Neuronal stem cell (in vitro differentiated cells): ENCODE data around the gene CIITA. TPM values are rescaled to one million over a fixed set of nuclear protein-coding genes. Genes with fewer than 3 reads are reported as not detected.

ENCODE experiments used
- DNase-seq: peaks from one replicate; pipeline ENCODE4 v3.0.0-alpha.2; 2013; ENCODE audit warnings: low spot score
- H2AFZ ChIP-seq: one replicate; pipeline ENCODE4 v1.6.1; 2013; ENCODE audit warnings: mild to moderate bottlenecking, low read length, inconsistent platforms
- H2AK5ac ChIP-seq: 2 replicates; pipeline ENCODE4 v1.6.1; 2013; ENCODE audit warnings: low read depth, mild to moderate bottlenecking, inconsistent platforms, low read length, moderate library complexity, mixed read lengths
- H2BK120ac ChIP-seq: 2 replicates; pipeline ENCODE4 v1.6.1; 2013; ENCODE audit warnings: low read depth, mild to moderate bottlenecking, inconsistent platforms, low read length, moderate library complexity, mixed read lengths
- H2BK12ac ChIP-seq: one replicate; pipeline ENCODE4 v1.6.1; 2013; ENCODE audit warnings: low read length, inconsistent platforms
- H2BK15ac ChIP-seq: 2 replicates; pipeline ENCODE4 v1.6.1; 2013; ENCODE audit warnings: mild to moderate bottlenecking, low read length, inconsistent platforms, mixed read lengths
- H2BK5ac ChIP-seq: one replicate; pipeline ENCODE4 v1.6.1; 2013; ENCODE audit warnings: inconsistent platforms, mild to moderate bottlenecking, low read length, moderate library complexity
- H3K14ac ChIP-seq: one replicate; pipeline ENCODE4 v1.6.1; 2013; ENCODE audit warnings: low read length, inconsistent platforms
- H3K18ac ChIP-seq: 2 replicates; pipeline ENCODE4 v1.6.1; 2013; ENCODE audit warnings: low read length, inconsistent platforms
- H3K23ac ChIP-seq: 2 replicates; pipeline ENCODE4 v1.6.1; 2013; ENCODE audit warnings: low read depth, mild to moderate bottlenecking, mixed read lengths, low read length, inconsistent platforms; ENCODE audit not compliant: poor library complexity
- H3K27ac ChIP-seq: replicated peaks from 3 replicates; pipeline ENCODE4 v1.5.1; 2013; ENCODE audit warnings: low read length, inconsistent platforms
- H3K27me3 ChIP-seq, 3 experiments: 2 replicates each; pipeline ENCODE4 v1.6.1; 2013; ENCODE audit warnings: low read length in 3 of 3, mild to moderate bottlenecking in 2 of 3, inconsistent platforms in 1 of 3, low read depth in 1 of 3, mixed read lengths in 1 of 3, moderate library complexity in 1 of 3; ENCODE audit not compliant: control insufficient read depth in 3 of 3, insufficient read depth in 3 of 3
- H3K36me3 ChIP-seq, 2 donors: replicated peaks in 1 of 2; 2 replicates each; pipeline ENCODE4 v1.6.1; 2013; ENCODE audit warnings: low read length in 2 of 2; ENCODE audit not compliant: control insufficient read depth in 2 of 2, insufficient read depth in 2 of 2
- H3K4ac ChIP-seq: 2 replicates; pipeline ENCODE4 v1.6.1; 2013; ENCODE audit warnings: inconsistent platforms, mild to moderate bottlenecking, low read length, moderate library complexity
- H3K4me1 ChIP-seq, 2 donors: 1 replicate in 1 of 2; 2 replicates in 1 of 2; pipeline ENCODE4 v1.6.1; 2013; ENCODE audit warnings: low read length in 2 of 2, low read depth in 1 of 2; ENCODE audit not compliant: control insufficient read depth in 2 of 2, insufficient read depth in 1 of 2
- H3K4me2 ChIP-seq: one replicate; pipeline ENCODE4 v1.6.1; 2013; ENCODE audit warnings: mild to moderate bottlenecking, low read length, inconsistent platforms; ENCODE audit not compliant: insufficient read depth, poor library complexity, severe bottlenecking
- H3K4me3 ChIP-seq, 2 donors: 2 replicates each; pipeline ENCODE4 v1.5.1; 2013; ENCODE audit warnings: low read length in 2 of 2, mild to moderate bottlenecking in 2 of 2, inconsistent platforms in 1 of 2, moderate library complexity in 1 of 2
- H3K79me1 ChIP-seq: one replicate; pipeline ENCODE4 v1.6.1; 2013; ENCODE audit warnings: low read depth, mild to moderate bottlenecking, inconsistent platforms, low read length, moderate library complexity
- H3K9ac ChIP-seq: one replicate; pipeline ENCODE4 v1.6.1; 2013; ENCODE audit warnings: mild to moderate bottlenecking, low read depth, low read length, inconsistent platforms; ENCODE audit not compliant: poor library complexity
- H3K9me3 ChIP-seq, 2 donors: replicated peaks in 1 of 2; 2 replicates each; pipeline versions ENCODE3 to v1.6.1; 2013; ENCODE audit warnings: low read length in 2 of 2, mild to moderate bottlenecking in 2 of 2, inconsistent platforms in 1 of 2, low read depth in 1 of 2, mixed read lengths in 1 of 2, moderate library complexity in 1 of 2; ENCODE audit not compliant: control insufficient read depth in 2 of 2, insufficient read depth in 1 of 2
- H4K8ac ChIP-seq: one replicate; pipeline ENCODE4 v1.6.1; 2013; ENCODE audit warnings: low read depth, mild to moderate bottlenecking, inconsistent platforms, low read length, moderate library complexity
- H4K91ac ChIP-seq: one replicate; pipeline ENCODE4 v1.6.1; 2013; ENCODE audit warnings: low read length, low read depth, mild to moderate bottlenecking, inconsistent platforms; ENCODE audit not compliant: poor library complexity
- WGBS, 2 donors: extraction: QIAGEN DNeasy Blood & Tissue Kit; methylation state at CpG; one replicate each; pipeline ENCODE4 v1.1.7; 2013; ENCODE audit warnings: missing lambda C conversion rate in 2 of 2, mixed read lengths in 1 of 2; ENCODE audit not compliant: insufficient read length in 2 of 2, insufficient replicate concordance in 1 of 2; ENCODE audit errors: extremely low coverage in 2 of 2; 5-methylcytosine and 5-hydroxymethylcytosine counted together
- polyA plus RNA-seq, 2 experiments: library from polyadenylated mRNA; stranded (reverse); fragments of 200-250 nt; gene quantifications; one replicate each; pipeline ENCODE4 v1.2.3, GENCODE V29; 2013

Gene CIITA, protein sequence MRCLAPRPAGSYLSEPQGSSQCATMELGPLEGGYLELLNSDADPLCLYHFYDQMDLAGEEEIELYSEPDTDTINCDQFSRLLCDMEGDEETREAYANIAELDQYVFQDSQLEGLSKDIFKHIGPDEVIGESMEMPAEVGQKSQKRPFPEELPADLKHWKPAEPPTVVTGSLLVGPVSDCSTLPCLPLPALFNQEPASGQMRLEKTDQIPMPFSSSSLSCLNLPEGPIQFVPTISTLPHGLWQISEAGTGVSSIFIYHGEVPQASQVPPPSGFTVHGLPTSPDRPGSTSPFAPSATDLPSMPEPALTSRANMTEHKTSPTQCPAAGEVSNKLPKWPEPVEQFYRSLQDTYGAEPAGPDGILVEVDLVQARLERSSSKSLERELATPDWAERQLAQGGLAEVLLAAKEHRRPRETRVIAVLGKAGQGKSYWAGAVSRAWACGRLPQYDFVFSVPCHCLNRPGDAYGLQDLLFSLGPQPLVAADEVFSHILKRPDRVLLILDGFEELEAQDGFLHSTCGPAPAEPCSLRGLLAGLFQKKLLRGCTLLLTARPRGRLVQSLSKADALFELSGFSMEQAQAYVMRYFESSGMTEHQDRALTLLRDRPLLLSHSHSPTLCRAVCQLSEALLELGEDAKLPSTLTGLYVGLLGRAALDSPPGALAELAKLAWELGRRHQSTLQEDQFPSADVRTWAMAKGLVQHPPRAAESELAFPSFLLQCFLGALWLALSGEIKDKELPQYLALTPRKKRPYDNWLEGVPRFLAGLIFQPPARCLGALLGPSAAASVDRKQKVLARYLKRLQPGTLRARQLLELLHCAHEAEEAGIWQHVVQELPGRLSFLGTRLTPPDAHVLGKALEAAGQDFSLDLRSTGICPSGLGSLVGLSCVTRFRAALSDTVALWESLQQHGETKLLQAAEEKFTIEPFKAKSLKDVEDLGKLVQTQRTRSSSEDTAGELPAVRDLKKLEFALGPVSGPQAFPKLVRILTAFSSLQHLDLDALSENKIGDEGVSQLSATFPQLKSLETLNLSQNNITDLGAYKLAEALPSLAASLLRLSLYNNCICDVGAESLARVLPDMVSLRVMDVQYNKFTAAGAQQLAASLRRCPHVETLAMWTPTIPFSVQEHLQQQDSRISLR
- polyA plus RNA-seq (2013, experiment 1 of 2), result not detected
- not detected for polyA plus RNA-seq (2013, experiment 2 of 2)

DNA sequence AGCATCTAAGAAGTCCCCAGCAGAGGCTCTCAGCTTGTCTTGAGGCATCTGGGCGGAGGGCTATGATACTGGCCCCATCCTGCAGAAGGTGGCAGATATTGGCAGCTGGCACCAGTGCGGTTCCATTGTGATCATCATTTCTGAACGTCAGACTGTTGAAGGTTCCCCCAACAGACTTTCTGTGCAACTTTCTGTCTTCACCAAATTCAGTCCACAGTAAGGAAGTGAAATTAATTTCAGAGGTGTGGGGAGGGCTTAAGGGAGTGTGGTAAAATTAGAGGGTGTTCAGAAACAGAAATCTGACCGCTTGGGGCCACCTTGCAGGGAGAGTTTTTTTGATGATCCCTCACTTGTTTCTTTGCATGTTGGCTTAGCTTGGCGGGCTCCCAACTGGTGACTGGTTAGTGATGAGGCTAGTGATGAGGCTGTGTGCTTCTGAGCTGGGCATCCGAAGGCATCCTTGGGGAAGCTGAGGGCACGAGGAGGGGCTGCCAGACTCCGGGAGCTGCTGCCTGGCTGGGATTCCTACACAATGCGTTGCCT lies at the start of gene CIITA:
CIITA (plus strand) TSS at position 404 of the 543 bp plus-strand sequence; CDS start at position 533, 129 bp downstream.
- no CpG with 5 or more reads among the region's 9 CpGs for WGBS, 2 donors
- no peak within 1 kb of the TSS for H2AK5ac ChIP-seq
- H4K91ac ChIP-seq, result no peak within 1 kb of the TSS
- no peak within 1 kb of the TSS for H2BK120ac ChIP-seq
- H3K4me3 ChIP-seq, result no peak within 1 kb of the TSS
- H3K4me1 ChIP-seq, result no peaks in the 10 kb centered on the region
- H3K9me3 ChIP-seq, result no peaks in the 10 kb centered on the region
- H3K27ac ChIP-seq, result no peak within 1 kb of the TSS
- H3K36me3 ChIP-seq, result no peaks in the 10 kb centered on the region
- no peak within 1 kb of the TSS for H3K4ac ChIP-seq
- no peak within 1 kb of the TSS for H3K23ac ChIP-seq
- H3K18ac ChIP-seq, result no peak within 1 kb of the TSS
- no peak within 1 kb of the TSS for H3K9ac ChIP-seq
- DNase-seq, result no peak
- H2AFZ ChIP-seq, result no peak within 1 kb of the TSS
- peaks cover 0 to 52% (median 27%) of the 10 kb centered on the region in 3 experiments for H3K27me3 ChIP-seq
- H3K79me1 ChIP-seq, result no peaks in the 10 kb centered on the region
- no peak within 1 kb of the TSS for H4K8ac ChIP-seq
- no peak within 1 kb of the TSS for H3K14ac ChIP-seq
- no peak within 1 kb of the TSS for H2BK12ac ChIP-seq
- H2BK15ac ChIP-seq, result no peak within 1 kb of the TSS
- no peak within 1 kb of the TSS for H3K4me2 ChIP-seq
- H2BK5ac ChIP-seq, result no peak within 1 kb of the TSS

DNA sequence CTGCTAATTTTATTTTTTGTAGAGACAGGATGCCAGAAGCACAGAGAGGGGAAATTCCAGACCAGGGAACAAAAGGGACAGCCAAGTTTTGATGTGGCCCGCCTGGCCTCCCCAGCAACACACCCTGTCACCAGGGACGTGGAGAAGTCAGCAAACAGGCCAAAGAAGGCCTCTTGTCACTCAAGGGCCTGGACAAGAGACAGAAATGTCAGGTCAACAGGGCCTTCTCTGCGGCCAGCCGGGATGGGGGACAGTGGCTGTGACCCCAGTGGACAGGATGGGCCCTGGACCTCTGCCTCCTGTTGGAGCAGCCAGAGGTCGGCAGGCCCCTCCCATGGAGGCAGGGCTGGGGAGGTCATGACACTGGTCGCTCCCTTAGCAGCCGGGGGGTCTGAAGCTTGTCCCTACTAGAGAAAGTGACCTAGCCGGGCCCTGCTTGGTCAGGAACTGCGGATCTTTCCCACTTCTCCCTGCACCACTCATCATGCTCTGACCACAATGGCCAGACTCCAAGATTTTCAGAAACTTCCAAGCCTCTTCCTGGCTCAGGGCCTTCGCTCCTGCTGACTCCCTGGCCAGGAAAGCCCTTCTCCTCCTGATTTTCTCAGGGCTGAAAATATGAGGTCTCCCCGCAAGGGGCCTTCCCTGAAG lies 49.2 kb upstream of the CIITA start:
- no peak overlapping the region for H4K91ac ChIP-seq
- H2BK5ac ChIP-seq, result no peak overlapping the region
- no peaks in the 10 kb centered on the region for H3K36me3 ChIP-seq
- H2BK12ac ChIP-seq, result no peak overlapping the region
- no peak overlapping the region for H3K23ac ChIP-seq
- peak overlapping the region; percentile 32 for H2AFZ ChIP-seq
- no peak overlapping the region for H3K4ac ChIP-seq
- H4K8ac ChIP-seq, result no peak overlapping the region
- H3K9ac ChIP-seq, result no peak overlapping the region
- peak overlapping the region; percentile 74 for H2AK5ac ChIP-seq
- DNase-seq, result no peak
- no CpG with 5 or more reads among the region's 11 CpGs for WGBS, 2 donors
- H3K4me2 ChIP-seq, result no peak overlapping the region
- H3K79me1 ChIP-seq, result no peaks in the 10 kb centered on the region
- no peak overlapping the region for H3K27ac ChIP-seq
- no peak overlapping the region for H2BK120ac ChIP-seq
- H3K18ac ChIP-seq, result peak overlapping the region; percentile 81
- peak overlapping the region; percentile 55 for H2BK15ac ChIP-seq
- H3K27me3 ChIP-seq, result peaks cover 0 to 9% (median 0%) of the 10 kb centered on the region in 3 experiments
- H3K4me1 ChIP-seq, result peaks cover 0 to 3% of the 10 kb centered on the region in 2 donors
- no peaks in the 10 kb centered on the region for H3K9me3 ChIP-seq
- H3K14ac ChIP-seq, result no peak overlapping the region
- no peak overlapping the region for H3K4me3 ChIP-seq

DNA sequence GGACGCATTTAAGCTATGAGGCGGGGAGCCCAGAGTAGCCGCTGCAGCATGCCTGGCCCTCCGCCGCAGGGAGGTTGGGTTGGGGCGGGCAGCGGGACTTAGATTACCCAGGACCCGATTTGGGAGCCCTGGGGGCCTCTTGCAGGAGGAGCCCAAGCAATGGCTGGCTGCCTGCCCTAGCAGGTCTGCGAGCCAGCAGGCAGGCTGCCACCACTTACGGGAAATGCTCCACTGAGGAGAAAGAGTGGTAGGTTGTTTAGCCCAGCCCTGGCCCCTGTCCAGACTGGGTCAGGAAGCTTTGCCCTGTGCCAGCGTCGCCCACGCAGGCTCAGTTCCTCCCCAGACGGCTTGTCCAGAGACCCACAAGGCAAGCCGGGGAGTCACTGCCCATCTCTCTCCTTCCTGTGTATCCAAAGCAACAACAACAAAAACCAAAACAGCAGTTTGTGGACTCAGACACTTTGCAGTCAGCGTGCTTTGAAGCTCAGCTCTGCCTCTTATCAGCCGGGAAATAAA lies 48.1 kb upstream of the CIITA start:
- Histone ChIP-seq H3K9ac (no peak overlapping the region), H3K36me3 (no peaks in the 10 kb centered on the region), H3K9me3 (no peaks in the 10 kb centered on the region), H3K27ac (no peak overlapping the region), H2BK5ac (no peak overlapping the region), H3K4me3 (no peak overlapping the region), H2BK15ac (no peak overlapping the region), H2AK5ac (no peak overlapping the region), H3K4me1 (peaks cover 0 to 3% of the 10 kb centered on the region in 2 donors), H2BK12ac (no peak overlapping the region), H3K23ac (no peak overlapping the region), H2BK120ac (no peak overlapping the region), H3K4ac (no peak overlapping the region), H3K18ac (peak overlapping the region; percentile 58), H4K91ac (peak overlapping the region; percentile 33), H3K14ac (no peak overlapping the region), H4K8ac (no peak overlapping the region), H3K27me3 (peaks cover 0 to 8% (median 0%) of the 10 kb centered on the region in 3 experiments), H3K79me1 (no peaks in the 10 kb centered on the region), H2AFZ (peak overlapping the region; percentile 32), H3K4me2 (no peak overlapping the region)
- no CpG with 5 or more reads among the region's 17 CpGs for WGBS, 2 donors
- no peak for DNase-seq
